ENCODE data around the gene GALR1. TPM values are rescaled to one million over a fixed set of nuclear protein-coding genes. Genes with fewer than 3 reads are reported as not detected.

Gene GALR1
- total and polyA plus RNA-seq, 5 donors from 2014 or later = not detected

GRCh38 chr18:77314511-77314910 lies 64.9 kb downstream of the GALR1 start:
- H3K27me3 ChIP-seq (ENCODE audit: control insufficient read depth, insufficient read depth, low read length) = no peaks in the 10 kb centered on the region
- DNase-seq (no peak), ATAC-seq (ENCODE audit: low read depth in 2 of 2) (no peak)
- no peaks in the 10 kb centered on the region for H3K36me3 Mint-ChIP-seq
- H3K9me3 ChIP-seq (ENCODE audit: control insufficient read depth in 2 of 2, low read length in 2 of 2) = no peaks in the 10 kb centered on the region
- H3K27ac Mint-ChIP-seq = no peak overlapping the region
- H3K4me3 ChIP-seq (ENCODE audit: low read depth, low read length) = no peak overlapping the region
- H3K36me3 ChIP-seq (ENCODE audit: control insufficient read depth, insufficient read depth, low read length) = no peaks in the 10 kb centered on the region
- no peaks in the 10 kb centered on the region for H3K4me1 ChIP-seq (ENCODE audit: control insufficient read depth, insufficient read depth, low read length, poor library complexity, severe bottlenecking)
- peaks cover 36% of the 10 kb centered on the region for H3K27me3 Mint-ChIP-seq
- no peaks in the 10 kb centered on the region for H3K4me1 Mint-ChIP-seq
- no peak overlapping the region for H3K27ac ChIP-seq (ENCODE audit: insufficient read depth, low read length, poor library complexity, severe bottlenecking)
- H3K4me3 Mint-ChIP-seq = no peak overlapping the region
- H3K9me3 Mint-ChIP-seq = no peaks in the 10 kb centered on the region

- H3K4me3 Mint-ChIP-seq = no peak overlapping the region
- H3K36me3 Mint-ChIP-seq = no peaks in the 10 kb centered on the region
Measured at GRCh38 chr18:77314952-77315351, 65.3 kb downstream of the GALR1 start.

GRCh38 chr18:77316008-77316407 lies 66.4 kb downstream of the GALR1 start:
- H3K27me3 ChIP-seq (ENCODE audit: control insufficient read depth, insufficient read depth, low read length) = peaks cover 9% of the 10 kb centered on the region
- H3K36me3 Mint-ChIP-seq = no peaks in the 10 kb centered on the region
- H3K4me3 Mint-ChIP-seq = no peak overlapping the region
- H3K27me3 Mint-ChIP-seq = peaks cover 31% of the 10 kb centered on the region
- H3K4me3 ChIP-seq (ENCODE audit: low read depth, low read length) = no peak overlapping the region
- no peaks in the 10 kb centered on the region for H3K36me3 ChIP-seq (ENCODE audit: control insufficient read depth, insufficient read depth, low read length)
- no peaks in the 10 kb centered on the region for H3K9me3 Mint-ChIP-seq
- H3K27ac Mint-ChIP-seq = no peak overlapping the region
- DNase-seq (no peak), ATAC-seq (ENCODE audit: low read depth in 2 of 2) (no peak)
- no peak overlapping the region for H3K27ac ChIP-seq (ENCODE audit: insufficient read depth, low read length, poor library complexity, severe bottlenecking)
- no peaks in the 10 kb centered on the region for H3K9me3 ChIP-seq (ENCODE audit: control insufficient read depth in 2 of 2, low read length in 2 of 2)
- no peaks in the 10 kb centered on the region for H3K4me1 Mint-ChIP-seq
- no peaks in the 10 kb centered on the region for H3K4me1 ChIP-seq (ENCODE audit: control insufficient read depth, insufficient read depth, low read length, poor library complexity, severe bottlenecking)

More at GRCh38 chr18:77314952-77315351, 65.3 kb downstream of the GALR1 start:
- H3K9me3 Mint-ChIP-seq = no peaks in the 10 kb centered on the region
- H3K36me3 ChIP-seq (ENCODE audit: control insufficient read depth, insufficient read depth, low read length) = no peaks in the 10 kb centered on the region
- H3K4me3 ChIP-seq (ENCODE audit: low read depth, low read length) = no peak overlapping the region
- peaks cover 2% of the 10 kb centered on the region for H3K27me3 ChIP-seq (ENCODE audit: control insufficient read depth, insufficient read depth, low read length)
- DNase-seq (no peak), ATAC-seq (ENCODE audit: low read depth in 2 of 2) (no peak)
- H3K4me1 Mint-ChIP-seq = no peaks in the 10 kb centered on the region
- H3K27ac ChIP-seq (ENCODE audit: insufficient read depth, low read length, poor library complexity, severe bottlenecking) = no peak overlapping the region
- no peak overlapping the region for H3K27ac Mint-ChIP-seq
- H3K9me3 ChIP-seq (ENCODE audit: control insufficient read depth in 2 of 2, low read length in 2 of 2) = no peaks in the 10 kb centered on the region
- H3K4me1 ChIP-seq (ENCODE audit: control insufficient read depth, insufficient read depth, low read length, poor library complexity, severe bottlenecking) = no peaks in the 10 kb centered on the region
- peaks cover 36% of the 10 kb centered on the region for H3K27me3 Mint-ChIP-seq

GRCh38 chr18:77316641-77317040 lies 67.0 kb downstream of the GALR1 start:
- Mint-ChIP-seq H3K4me3 (no peak overlapping the region), H3K9me3 (no peaks in the 10 kb centered on the region), H3K27ac (no peak overlapping the region), H3K4me1 (no peaks in the 10 kb centered on the region), H3K27me3 (peaks cover 31% of the 10 kb centered on the region), H3K36me3 (no peaks in the 10 kb centered on the region)
- no peak for DNase-seq
- H3K27me3 ChIP-seq (ENCODE audit: control insufficient read depth, insufficient read depth, low read length) = peaks cover 9% of the 10 kb centered on the region
- no peak overlapping the region for H3K4me3 ChIP-seq (ENCODE audit: low read depth, low read length)
- H3K4me1 ChIP-seq (ENCODE audit: control insufficient read depth, insufficient read depth, low read length, poor library complexity, severe bottlenecking) = no peaks in the 10 kb centered on the region
- H3K9me3 ChIP-seq (ENCODE audit: control insufficient read depth in 2 of 2, low read length in 2 of 2) = no peaks in the 10 kb centered on the region
- ATAC-seq (ENCODE audit: low read depth in 2 of 2) = no peak
- no peak overlapping the region for H3K27ac ChIP-seq (ENCODE audit: insufficient read depth, low read length, poor library complexity, severe bottlenecking)
- no peaks in the 10 kb centered on the region for H3K36me3 ChIP-seq (ENCODE audit: control insufficient read depth, insufficient read depth, low read length)

- no peak overlapping the region for H3K27ac ChIP-seq (ENCODE audit: insufficient read depth, low read length, poor library complexity, severe bottlenecking)
- no peak overlapping the region for H3K4me3 ChIP-seq (ENCODE audit: low read depth, low read length)
- DNase-seq (no peak), ATAC-seq (ENCODE audit: low read depth in 2 of 2) (no peak)
- peaks cover 11% of the 10 kb centered on the region for H3K27me3 ChIP-seq (ENCODE audit: control insufficient read depth, insufficient read depth, low read length)
- H3K9me3 ChIP-seq (ENCODE audit: control insufficient read depth in 2 of 2, low read length in 2 of 2) = no peaks in the 10 kb centered on the region
- H3K4me1 ChIP-seq (ENCODE audit: control insufficient read depth, insufficient read depth, low read length, poor library complexity, severe bottlenecking) = no peaks in the 10 kb centered on the region
- H3K4me1 Mint-ChIP-seq = peaks cover 0 to 2% (median 0%) of the 10 kb centered on the region in 4 donors
- H3K27ac Mint-ChIP-seq = no peak overlapping the region
- no peaks in the 10 kb centered on the region for H3K36me3 ChIP-seq (ENCODE audit: control insufficient read depth, insufficient read depth, low read length)
- peaks cover 0 to 1% (median 0%) of the 10 kb centered on the region in 7 donors for H3K9me3 Mint-ChIP-seq
- no peak overlapping the region for H3K4me3 Mint-ChIP-seq
- peaks cover 25% of the 10 kb centered on the region for H3K27me3 Mint-ChIP-seq
- no peaks in the 10 kb centered on the region for H3K36me3 Mint-ChIP-seq
Measured at GRCh38 chr18:77320971-77321559, 71.4 kb downstream of the GALR1 start.

- Mint-ChIP-seq H3K4me3 (no peak overlapping the region), H3K27ac (no peak overlapping the region), H3K36me3 (no peaks in the 10 kb centered on the region), H3K9me3 (peaks cover 0 to 1% (median 0%) of the 10 kb centered on the region in 7 donors), H3K4me1 (peaks cover 0 to 2% (median 0%) of the 10 kb centered on the region in 4 donors), H3K27me3 (peaks cover 25% of the 10 kb centered on the region)
- DNase-seq = no peak
- Histone ChIP-seq H3K4me1 (ENCODE audit: control insufficient read depth, insufficient read depth, low read length, poor library complexity, severe bottlenecking) (no peaks in the 10 kb centered on the region), H3K36me3 (ENCODE audit: control insufficient read depth, insufficient read depth, low read length) (no peaks in the 10 kb centered on the region), H3K27me3 (ENCODE audit: control insufficient read depth, insufficient read depth, low read length) (peaks cover 11% of the 10 kb centered on the region), H3K9me3 (ENCODE audit: control insufficient read depth in 2 of 2, low read length in 2 of 2) (no peaks in the 10 kb centered on the region), H3K4me3 (ENCODE audit: low read depth, low read length) (no peak overlapping the region), H3K27ac (ENCODE audit: insufficient read depth, low read length, poor library complexity, severe bottlenecking) (no peak overlapping the region)
- no peak for ATAC-seq (ENCODE audit: low read depth in 2 of 2)
Measured at GRCh38 chr18:77321823-77322805, 72.5 kb downstream of the GALR1 start.

- H3K27ac Mint-ChIP-seq = no peak overlapping the region
- peaks cover 11% of the 10 kb centered on the region for H3K27me3 ChIP-seq (ENCODE audit: control insufficient read depth, insufficient read depth, low read length)
- no peak overlapping the region for H3K4me3 Mint-ChIP-seq
- H3K4me3 ChIP-seq (ENCODE audit: low read depth, low read length) = no peak overlapping the region
- ATAC-seq (ENCODE audit: low read depth in 2 of 2) (no peak), DNase-seq (no peak)
- H3K4me1 Mint-ChIP-seq = peaks cover 0 to 2% (median 0%) of the 10 kb centered on the region in 4 donors
- H3K36me3 ChIP-seq (ENCODE audit: control insufficient read depth, insufficient read depth, low read length) = no peaks in the 10 kb centered on the region
- H3K36me3 Mint-ChIP-seq = no peaks in the 10 kb centered on the region
- peaks cover 0 to 8% (median 0%) of the 10 kb centered on the region in 7 donors for H3K9me3 Mint-ChIP-seq
- peaks cover 17% of the 10 kb centered on the region for H3K27me3 Mint-ChIP-seq
- H3K4me1 ChIP-seq (ENCODE audit: control insufficient read depth, insufficient read depth, low read length, poor library complexity, severe bottlenecking) = no peaks in the 10 kb centered on the region
- H3K27ac ChIP-seq (ENCODE audit: insufficient read depth, low read length, poor library complexity, severe bottlenecking) = no peak overlapping the region
- no peaks in the 10 kb centered on the region for H3K9me3 ChIP-seq (ENCODE audit: control insufficient read depth in 2 of 2, low read length in 2 of 2)
Measured at GRCh38 chr18:77323640-77324299, 74.1 kb downstream of the GALR1 start.
